WERI-Rb-1 (cell line): ENCODE results near the gene MYOM1.

Source experiments
- DNase-seq: peaks from one replicate; pipeline ENCODE4 v3.0.0-alpha.2; 2020
- H3K27ac ChIP-seq: fragments of 250-450 bp; sonication (Bioruptor Pico); 2 replicates; pipeline ENCODE4 v1.5.1; 2020; ENCODE audit warnings: mild to moderate bottlenecking, moderate library complexity
- H3K27me3 ChIP-seq: fragments of 250-450 bp; sonication (Bioruptor Pico); 2 replicates; pipeline ENCODE4 v1.5.1; 2021; ENCODE audit warnings: mild to moderate bottlenecking, low read depth, moderate library complexity; ENCODE audit not compliant: insufficient read depth, severe bottlenecking
- H3K36me3 ChIP-seq: fragments of 250-450 bp; sonication (Bioruptor Pico); 2 replicates; pipeline ENCODE4 v1.5.1; 2020; ENCODE audit warnings: mild to moderate bottlenecking, moderate library complexity
- H3K4me3 ChIP-seq: 2 replicates; pipeline ENCODE4 v1.5.1; 2011; ENCODE audit warnings: low read depth, mild to moderate bottlenecking, control low read depth, low read length
- H3K9me3 ChIP-seq: fragments of 250-450 bp; sonication (Bioruptor Pico); 2 replicates; pipeline ENCODE4 v1.5.1; 2021; ENCODE audit warnings: mild to moderate bottlenecking, moderate library complexity; ENCODE audit not compliant: severe bottlenecking
- CTCF ChIP-seq: IDR thresholded peaks from 2 replicates; pipeline ENCODE4 v1.5.1; 2011; ENCODE audit warnings: low read depth, mild to moderate bottlenecking, control low read depth, inconsistent platforms, low read length

The MYOM1 gene

GRCh38 chr18:3257627-3258120 lies 37.9 kb upstream of the MYOM1 start:
- Histone ChIP-seq H3K36me3 (peaks cover 42% of the 10 kb centered on the region), H3K27me3 (no peaks in the 10 kb centered on the region), H3K9me3 (no peaks in the 10 kb centered on the region), H3K27ac (no peak overlapping the region), H3K4me3 (no peak overlapping the region)
- TF ChIP-seq CTCF, result no peak
- DNase-seq, result no peak

- TF ChIP-seq CTCF, result no peak
- Histone ChIP-seq H3K9me3 (no peaks in the 10 kb centered on the region), H3K27me3 (no peaks in the 10 kb centered on the region), H3K36me3 (peaks cover 42% of the 10 kb centered on the region), H3K4me3 (no peak overlapping the region), H3K27ac (no peak overlapping the region)
- DNase-seq, result no peak
Observed at GRCh38 chr18:3256693-3257626, 37.2 kb upstream of the MYOM1 start.

- no peak overlapping the region for H3K4me3 ChIP-seq
- peaks cover 39% of the 10 kb centered on the region for H3K36me3 ChIP-seq
- H3K27ac ChIP-seq, result no peak overlapping the region
- H3K27me3 ChIP-seq, result no peaks in the 10 kb centered on the region
- TF ChIP-seq CTCF, result no peak
- no peaks in the 10 kb centered on the region for H3K9me3 ChIP-seq
- DNase-seq, result no peak
Observed at GRCh38 chr18:3255611-3256165, 35.9 kb upstream of the MYOM1 start.

- no peaks in the 10 kb centered on the region for H3K9me3 ChIP-seq
- no peak overlapping the region for H3K27ac ChIP-seq
- TF ChIP-seq CTCF, result no peak
- no peak for DNase-seq
- peaks cover 39% of the 10 kb centered on the region for H3K36me3 ChIP-seq
- H3K27me3 ChIP-seq, result no peaks in the 10 kb centered on the region
- no peak overlapping the region for H3K4me3 ChIP-seq
Observed at GRCh38 chr18:3254725-3255124, 35.0 kb upstream of the MYOM1 start.

GRCh38 chr18:3252843-3253242 lies 33.1 kb upstream of the MYOM1 start:
- no peak for DNase-seq
- H3K27ac ChIP-seq, result no peak overlapping the region
- peaks cover 36% of the 10 kb centered on the region for H3K36me3 ChIP-seq
- no peaks in the 10 kb centered on the region for H3K27me3 ChIP-seq
- H3K4me3 ChIP-seq, result no peak overlapping the region
- no peak for TF ChIP-seq CTCF
- no peaks in the 10 kb centered on the region for H3K9me3 ChIP-seq
